ENCODE results near the gene CS. TPM values are rescaled to one million over a fixed set of nuclear protein-coding genes. Genes with fewer than 3 reads are reported as not detected.

Gene CS
- total and polyA plus RNA-seq, 2 of the 4 experiments (the other 2 are of a cell fraction), result 139 to 146 TPM

GRCh38 chr12:56230432-56231183, 69.5 kb downstream of the CS start:
- Histone ChIP-seq H2AK9ac (replicated peaks; ENCODE audit: low read depth, low read length, poor library complexity) (no peak overlapping the region), H2BK20ac (ENCODE audit: low read depth, low read length) (no peak overlapping the region), H3K4ac (ENCODE audit: low read depth, low read length) (no peak overlapping the region), H3K9ac (ENCODE audit: low read depth, low read length) (no peak overlapping the region), H4K91ac (ENCODE audit: insufficient read depth, low read depth, low read length) (no peak overlapping the region), H3K23ac (ENCODE audit: low read depth, low read length) (no peak overlapping the region), H3K36me3 (ENCODE audit: control insufficient read depth, insufficient read depth, low read length) (peaks cover 6% of the 10 kb centered on the region; the same call in 1 of the 2 replicates), H3K9me1 (ENCODE audit: insufficient read depth, low read length) (no peaks in the 10 kb centered on the region), H3K4me1 (ENCODE audit: control insufficient read depth, insufficient read depth, low read length) (no peaks in the 10 kb centered on the region), H4K20me1 (ENCODE audit: insufficient read depth, low read length) (no peaks in the 10 kb centered on the region), H3K27ac (ENCODE audit: insufficient read depth, low read length) (no peak overlapping the region), H2BK15ac (ENCODE audit: low read depth, low read length) (no peak overlapping the region), H2BK5ac (ENCODE audit: low read depth, low read length, poor library complexity, severe bottlenecking) (no peak overlapping the region), H2BK120ac (ENCODE audit: low read depth, low read length) (no peak overlapping the region), H3K9me3 (ENCODE audit: control insufficient read depth, insufficient read depth, low read length) (no peaks in the 10 kb centered on the region), H3K14ac (replicated peaks; ENCODE audit: low read depth, low read length) (no peak overlapping the region), H2AK5ac (ENCODE audit: low read depth, low read length) (no peak overlapping the region), H2AFZ (replicated peaks; ENCODE audit: low read length, poor library complexity) (no peak overlapping the region), H3K56ac (ENCODE audit: extremely low read depth, insufficient read depth, low read length) (no peak overlapping the region), H3K4me3 (ENCODE audit: insufficient read depth, low read depth, low read length) (no peak overlapping the region), H4K8ac (ENCODE audit: low read depth in 2 of 2, low read length in 2 of 2) (no peak overlapping the region), H3K18ac (ENCODE audit: low read depth, low read length) (no peak overlapping the region), H3K79me1 (ENCODE audit: low read depth in 1 of 2, low read length in 2 of 2) (peaks cover 1 to 3% of the 10 kb centered on the region in 2 experiments; a peak in 3 of 4 replicates), H3K27me3 (ENCODE audit: control insufficient read depth, insufficient read depth, low read length) (no peaks in the 10 kb centered on the region), H4K5ac (ENCODE audit: low read depth, low read length) (no peak overlapping the region), H3K4me2 (ENCODE audit: low read depth, low read length) (no peak overlapping the region)
- intact Hi-C loops (cut with micrococcal nuclease) (no loop called here), dilution Hi-C loops (cut with HindIII; ENCODE audit: low sequenced_read_pairs, unreplicated experiment) (no loop called here), in situ Hi-C loops (cut with MboI; ENCODE audit: low sequenced_read_pairs) (no loop called here)
- ATAC-seq (ENCODE audit: low read depth), result no peak
- CTCF ChIA-PET, result interaction anchor here (0.6 kb wide), 1 partner anchor 40 kb away, joined by 3 read pairs; no protein-coding TSS in a partner anchor
- no TSS peak for BruUV-seq (replicated peaks)
- TF ChIP-seq CEBPB (IDR thresholded peaks at IDR 0.05; ENCODE audit: low read depth, low read length), result no peak
- no peak for TF ChIP-seq NFE2L2 (IDR thresholded peaks at IDR 0.05; ENCODE audit: low read depth, low read length)
- no peak for TF ChIP-seq RAD21 (IDR thresholded peaks at IDR 0.05; ENCODE audit: low read length)
- TF ChIP-seq RFX5 (IDR thresholded peaks at IDR 0.05; ENCODE audit: low read depth, low read length), result no peak
- no peak for TF ChIP-seq SMC3 (IDR thresholded peaks at IDR 0.05; ENCODE audit: low read depth, low read length)
- WGBS, 2 experiments (ENCODE audit: extremely low coverage in 2 of 2, insufficient read length in 1 of 2), result 80% methylated on average over 3 of the region's 8 CpGs; no CpG with 5 or more reads in 1 of the 2 experiments
- POLR2A ChIA-PET (ENCODE audit: unreplicated experiment), result interaction anchor here (1.1 kb wide), 1 partner anchor 8 kb away, joined by 4 read pairs; the partner anchor contains the start of gene RNF41
- no peak for DNase-seq
